ENCODE results near the gene CBLB. TPM values are rescaled to one million over a fixed set of nuclear protein-coding genes. Genes with fewer than 3 reads are reported as not detected.
A peak's percentile ranks its signal among the peaks of the same experiment; 100 is the strongest.

Gene CBLB
- total and polyA plus RNA-seq, 9 of the 15 experiments (the other 6 are each of a cell fraction or from before 2014, with no cell fraction given), result 1.8 to 8.1 (median 5.3) TPM

DNA sequence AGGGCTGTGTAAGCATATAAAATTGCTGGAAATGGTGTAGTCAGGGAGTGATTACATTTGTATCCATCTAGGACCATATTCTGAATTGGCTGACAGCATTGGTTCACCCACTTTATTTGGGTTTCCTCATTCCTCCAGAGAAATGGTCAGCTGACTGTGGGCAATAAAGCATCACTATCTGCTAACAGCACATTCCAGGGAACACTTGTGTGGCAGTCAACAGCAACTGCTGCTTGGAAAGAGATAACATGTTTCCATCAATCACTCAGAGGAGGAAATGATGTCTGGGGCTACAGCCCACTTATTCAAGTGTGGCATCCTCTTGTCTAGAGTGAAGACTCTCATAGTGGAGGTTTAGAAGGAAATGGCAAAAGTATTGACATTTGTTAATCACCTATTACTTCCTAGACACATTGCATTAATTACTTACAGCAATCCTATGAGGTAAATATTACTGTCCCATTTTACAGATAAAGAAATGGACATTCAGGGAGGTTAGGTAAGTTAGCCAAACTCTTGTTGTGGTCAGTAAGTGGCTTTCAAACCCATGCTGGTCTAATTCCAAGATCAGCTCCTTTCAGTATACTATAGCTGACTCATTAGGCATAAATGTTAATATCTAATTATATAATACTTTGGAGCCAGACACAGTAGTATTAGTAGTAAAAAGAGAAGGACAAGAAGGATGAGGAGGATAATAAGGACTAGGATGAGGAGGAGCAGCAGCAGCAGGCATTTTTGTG is 254.4 kb downstream of the CBLB start (continued):
- TF ChIP-seq ZNF175 (CRISPR knock-in tag; IDR thresholded peaks at IDR 0.05; ENCODE audit: low read depth) (peak; percentile 78; the same call in 1 of the 2 replicates), NFIC (IDR thresholded peaks at IDR 0.05) (peak; percentile 89), NCOA6 (IDR thresholded peaks at IDR 0.05) (no peak), NR2F6 (CRISPR knock-in tag; IDR thresholded peaks at IDR 0.05) (no peak), PPARD (CRISPR knock-in tag; IDR thresholded peaks at IDR 0.05) (no peak), ZNF282 (CRISPR knock-in tag; IDR thresholded peaks at IDR 0.05) (no peak), ZBTB1 (CRISPR knock-in tag; IDR thresholded peaks at IDR 0.05; ENCODE audit: borderline replicate concordance, low read depth) (no peak), TAF9B (IDR thresholded peaks at IDR 0.05; ENCODE audit: partially characterized antibody) (peak; percentile 50), PTBP1 (IDR thresholded peaks at IDR 0.05; ENCODE audit: low read depth, low read length) (no peak), ZBTB7A (IDR thresholded peaks at IDR 0.05; ENCODE audit: borderline replicate concordance, control insufficient read depth, low read depth, low read length) (no peak), TAF15 (IDR thresholded peaks at IDR 0.05; ENCODE audit: low read depth, low read length) (no peak), SRSF9 (IDR thresholded peaks at IDR 0.05; ENCODE audit: borderline replicate concordance, low read depth, low read length) (no peak), RFX1 (IDR thresholded peaks at IDR 0.05) (no peak), FOXA1 (IDR thresholded peaks at IDR 0.05; ENCODE audit: borderline replicate concordance) (no peak), PTTG1 (tag; IDR thresholded peaks at IDR 0.05; ENCODE audit: low read depth) (no peak), MCM5 (IDR thresholded peaks at IDR 0.05; ENCODE audit: low read depth) (no peak), OTX1 (CRISPR knock-in tag; IDR thresholded peaks at IDR 0.05) (no peak), RHOXF2B (CRISPR knock-in tag; conservative IDR thresholded peaks at IDR 0.05) (no peak), ZNF764 (CRISPR knock-in tag; IDR thresholded peaks at IDR 0.05; ENCODE audit: low read depth) (no peak), ZNF561 (CRISPR knock-in tag; conservative IDR thresholded peaks at IDR 0.05) (no peak), CTBP1 (IDR thresholded peaks at IDR 0.05; ENCODE audit: borderline replicate concordance) (peak; percentile 85; the same call in 1 of the 2 replicates), GABPA (tag; conservative IDR thresholded peaks at IDR 0.05; ENCODE audit: low read depth) (peak; percentile 44), MCM2 (IDR thresholded peaks at IDR 0.05; ENCODE audit: low read depth) (no peak), BMI1 (IDR thresholded peaks at IDR 0.05; ENCODE audit: low read length) (no peak)
- TF ChIP-seq, protein P1, sequence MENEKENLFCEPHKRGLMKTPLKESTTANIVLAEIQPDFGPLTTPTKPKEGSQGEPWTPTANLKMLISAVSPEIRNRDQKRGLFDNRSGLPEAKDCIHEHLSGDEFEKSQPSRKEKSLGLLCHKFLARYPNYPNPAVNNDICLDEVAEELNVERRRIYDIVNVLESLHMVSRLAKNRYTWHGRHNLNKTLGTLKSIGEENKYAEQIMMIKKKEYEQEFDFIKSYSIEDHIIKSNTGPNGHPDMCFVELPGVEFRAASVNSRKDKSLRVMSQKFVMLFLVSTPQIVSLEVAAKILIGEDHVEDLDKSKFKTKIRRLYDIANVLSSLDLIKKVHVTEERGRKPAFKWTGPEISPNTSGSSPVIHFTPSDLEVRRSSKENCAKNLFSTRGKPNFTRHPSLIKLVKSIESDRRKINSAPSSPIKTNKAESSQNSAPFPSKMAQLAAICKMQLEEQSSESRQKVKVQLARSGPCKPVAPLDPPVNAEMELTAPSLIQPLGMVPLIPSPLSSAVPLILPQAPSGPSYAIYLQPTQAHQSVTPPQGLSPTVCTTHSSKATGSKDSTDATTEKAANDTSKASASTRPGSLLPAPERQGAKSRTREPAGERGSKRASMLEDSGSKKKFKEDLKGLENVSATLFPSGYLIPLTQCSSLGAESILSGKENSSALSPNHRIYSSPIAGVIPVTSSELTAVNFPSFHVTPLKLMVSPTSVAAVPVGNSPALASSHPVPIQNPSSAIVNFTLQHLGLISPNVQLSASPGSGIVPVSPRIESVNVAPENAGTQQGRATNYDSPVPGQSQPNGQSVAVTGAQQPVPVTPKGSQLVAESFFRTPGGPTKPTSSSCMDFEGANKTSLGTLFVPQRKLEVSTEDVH (IDR thresholded peaks at IDR 0.05; ENCODE audit: low read depth, partially characterized antibody), result no peak
- TF ChIP-seq, protein P2, sequence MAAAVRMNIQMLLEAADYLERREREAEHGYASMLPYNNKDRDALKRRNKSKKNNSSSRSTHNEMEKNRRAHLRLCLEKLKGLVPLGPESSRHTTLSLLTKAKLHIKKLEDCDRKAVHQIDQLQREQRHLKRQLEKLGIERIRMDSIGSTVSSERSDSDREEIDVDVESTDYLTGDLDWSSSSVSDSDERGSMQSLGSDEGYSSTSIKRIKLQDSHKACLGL (CRISPR knock-in tag; IDR thresholded peaks at IDR 0.05; ENCODE audit: borderline replicate concordance, poor library complexity, severe bottlenecking), result no peak
- TF ChIP-seq, protein P3, sequence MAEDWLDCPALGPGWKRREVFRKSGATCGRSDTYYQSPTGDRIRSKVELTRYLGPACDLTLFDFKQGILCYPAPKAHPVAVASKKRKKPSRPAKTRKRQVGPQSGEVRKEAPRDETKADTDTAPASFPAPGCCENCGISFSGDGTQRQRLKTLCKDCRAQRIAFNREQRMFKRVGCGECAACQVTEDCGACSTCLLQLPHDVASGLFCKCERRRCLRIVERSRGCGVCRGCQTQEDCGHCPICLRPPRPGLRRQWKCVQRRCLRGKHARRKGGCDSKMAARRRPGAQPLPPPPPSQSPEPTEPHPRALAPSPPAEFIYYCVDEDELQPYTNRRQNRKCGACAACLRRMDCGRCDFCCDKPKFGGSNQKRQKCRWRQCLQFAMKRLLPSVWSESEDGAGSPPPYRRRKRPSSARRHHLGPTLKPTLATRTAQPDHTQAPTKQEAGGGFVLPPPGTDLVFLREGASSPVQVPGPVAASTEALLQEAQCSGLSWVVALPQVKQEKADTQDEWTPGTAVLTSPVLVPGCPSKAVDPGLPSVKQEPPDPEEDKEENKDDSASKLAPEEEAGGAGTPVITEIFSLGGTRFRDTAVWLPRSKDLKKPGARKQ (CRISPR knock-in tag; IDR thresholded peaks at IDR 0.05), result no peak

Measured in K562 (cell line).